A549 treated with AZD9567 at 1 μM for 4 hours (cell line): Measurements from ENCODE around the gene EPB41L4A. TPM values are rescaled to one million over a fixed set of nuclear protein-coding genes. Genes with fewer than 3 reads are reported as not detected.

Experiments used
- total RNA-seq: library from RNA; stranded (reverse); fragments of 200-300 nt; extraction: Qiagen RNA extraction; gene quantifications from 5 replicates; pipeline ENCODE4 v1.2.3, GENCODE V29; 2022; ENCODE audit not compliant: insufficient read depth

Gene EPB41L4A
- total RNA-seq = 1.9 to 3.7 TPM (median 2.2 TPM) in 5 replicates

GRCh38 chr5:112419164-112419985 is at the start of gene EPB41L4A:
Gene EPB41L4A (minus strand): TSS chr5:112419277. CDS start chr5:112419039, 238 bp downstream.

